OCI-LY3 (cell line): Measurements from ENCODE around the gene KRTAP12-3.

ENCODE experiments used
- EZH2phosphoT487 ChIP-seq: fragments of 200-600 bp; shearing (Covaris generic); IDR thresholded peaks from 2 replicates; pipeline ENCODE4 v1.6.1; 2018; ENCODE audit warnings: antibody characterized with exemption, mixed run types, low read depth
- TF ChIP-seq, protein P1 (sequence below): fragments of 200-600, 300-600 bp; sonication (generic); IDR thresholded peaks from 2 replicates; pipeline ENCODE4 v1.5.1; 2014; ENCODE audit warnings: antibody characterized with exemption, low read length, low read depth

DNA sequence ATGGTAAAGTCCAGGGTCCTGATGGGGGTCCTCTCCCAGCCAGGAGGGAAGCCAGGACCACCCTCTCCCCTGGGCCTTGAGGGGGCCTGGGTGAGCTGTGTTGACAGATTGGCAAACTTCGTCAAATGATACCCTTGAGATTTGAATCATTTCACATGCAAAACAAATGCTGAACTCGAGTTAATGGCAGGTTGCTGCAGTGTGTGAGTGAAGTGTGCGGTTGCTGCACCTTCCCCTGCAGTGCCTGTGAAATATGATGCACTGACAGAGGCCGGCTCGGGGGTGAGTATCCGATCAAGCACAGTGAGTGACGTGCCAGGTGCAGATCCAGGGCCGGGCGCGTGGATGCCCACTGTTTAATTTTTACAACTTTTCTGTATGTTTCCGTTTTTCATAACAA, 29.9 kb downstream of the KRTAP12-3 start:
- TF ChIP-seq, protein P1, sequence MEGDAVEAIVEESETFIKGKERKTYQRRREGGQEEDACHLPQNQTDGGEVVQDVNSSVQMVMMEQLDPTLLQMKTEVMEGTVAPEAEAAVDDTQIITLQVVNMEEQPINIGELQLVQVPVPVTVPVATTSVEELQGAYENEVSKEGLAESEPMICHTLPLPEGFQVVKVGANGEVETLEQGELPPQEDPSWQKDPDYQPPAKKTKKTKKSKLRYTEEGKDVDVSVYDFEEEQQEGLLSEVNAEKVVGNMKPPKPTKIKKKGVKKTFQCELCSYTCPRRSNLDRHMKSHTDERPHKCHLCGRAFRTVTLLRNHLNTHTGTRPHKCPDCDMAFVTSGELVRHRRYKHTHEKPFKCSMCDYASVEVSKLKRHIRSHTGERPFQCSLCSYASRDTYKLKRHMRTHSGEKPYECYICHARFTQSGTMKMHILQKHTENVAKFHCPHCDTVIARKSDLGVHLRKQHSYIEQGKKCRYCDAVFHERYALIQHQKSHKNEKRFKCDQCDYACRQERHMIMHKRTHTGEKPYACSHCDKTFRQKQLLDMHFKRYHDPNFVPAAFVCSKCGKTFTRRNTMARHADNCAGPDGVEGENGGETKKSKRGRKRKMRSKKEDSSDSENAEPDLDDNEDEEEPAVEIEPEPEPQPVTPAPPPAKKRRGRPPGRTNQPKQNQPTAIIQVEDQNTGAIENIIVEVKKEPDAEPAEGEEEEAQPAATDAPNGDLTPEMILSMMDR, result no peak
- TF ChIP-seq EZH2phosphoT487, result no peak
